Measurements from ENCODE around the gene PTCD1.

- TF ChIP-seq, protein P1, sequence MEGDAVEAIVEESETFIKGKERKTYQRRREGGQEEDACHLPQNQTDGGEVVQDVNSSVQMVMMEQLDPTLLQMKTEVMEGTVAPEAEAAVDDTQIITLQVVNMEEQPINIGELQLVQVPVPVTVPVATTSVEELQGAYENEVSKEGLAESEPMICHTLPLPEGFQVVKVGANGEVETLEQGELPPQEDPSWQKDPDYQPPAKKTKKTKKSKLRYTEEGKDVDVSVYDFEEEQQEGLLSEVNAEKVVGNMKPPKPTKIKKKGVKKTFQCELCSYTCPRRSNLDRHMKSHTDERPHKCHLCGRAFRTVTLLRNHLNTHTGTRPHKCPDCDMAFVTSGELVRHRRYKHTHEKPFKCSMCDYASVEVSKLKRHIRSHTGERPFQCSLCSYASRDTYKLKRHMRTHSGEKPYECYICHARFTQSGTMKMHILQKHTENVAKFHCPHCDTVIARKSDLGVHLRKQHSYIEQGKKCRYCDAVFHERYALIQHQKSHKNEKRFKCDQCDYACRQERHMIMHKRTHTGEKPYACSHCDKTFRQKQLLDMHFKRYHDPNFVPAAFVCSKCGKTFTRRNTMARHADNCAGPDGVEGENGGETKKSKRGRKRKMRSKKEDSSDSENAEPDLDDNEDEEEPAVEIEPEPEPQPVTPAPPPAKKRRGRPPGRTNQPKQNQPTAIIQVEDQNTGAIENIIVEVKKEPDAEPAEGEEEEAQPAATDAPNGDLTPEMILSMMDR (IDR thresholded peaks at IDR 0.05), result no peak
- TF ChIP-seq POLR2AphosphoS5 (IDR thresholded peaks at IDR 0.05) (no peak), POLR2A (IDR thresholded peaks at IDR 0.05) (no peak)
Observed at GRCh38 chr7:99404977-99405320, 33.6 kb downstream of the PTCD1 start.
